H1 (cell line): ENCODE data around the gene GNG7.

Experiments
- EP300 ChIP-seq, 2 experiments: IDR thresholded peaks; 1 replicate in 1 of 2; 2 replicates in 1 of 2; pipeline ENCODE4 v1.6.1; 2011 to 2012; ENCODE audit warnings: low read depth in 2 of 2, low read length in 2 of 2, mild to moderate bottlenecking in 2 of 2, borderline replicate concordance in 1 of 2, inconsistent platforms in 1 of 2, moderate library complexity in 1 of 2
- POLR2AphosphoS5 ChIP-seq: IDR thresholded peaks from 2 replicates; pipeline ENCODE4 v1.6.1; 2011; ENCODE audit warnings: low read depth, low read length
- ZNF274 ChIP-seq: IDR thresholded peaks from 2 replicates; pipeline ENCODE4 v1.7.0; 2012; ENCODE audit warnings: low read length, borderline replicate concordance; ENCODE audit errors: extremely low read depth
- TF ChIP-seq, protein P1 (sequence below), 3 experiments: IDR thresholded peaks; 1 replicate in 2 of 3; 2 replicates in 1 of 3; pipeline versions ENCODE4 v1.5.1 to v1.6.1; 2011; ENCODE audit warnings: low read length in 3 of 3, mild to moderate bottlenecking in 3 of 3, inconsistent platforms in 2 of 3, low read depth in 1 of 3, moderate library complexity in 1 of 3; ENCODE audit not compliant: insufficient read depth in 1 of 3; ENCODE audit errors: control extremely low read depth in 1 of 3

DNA sequence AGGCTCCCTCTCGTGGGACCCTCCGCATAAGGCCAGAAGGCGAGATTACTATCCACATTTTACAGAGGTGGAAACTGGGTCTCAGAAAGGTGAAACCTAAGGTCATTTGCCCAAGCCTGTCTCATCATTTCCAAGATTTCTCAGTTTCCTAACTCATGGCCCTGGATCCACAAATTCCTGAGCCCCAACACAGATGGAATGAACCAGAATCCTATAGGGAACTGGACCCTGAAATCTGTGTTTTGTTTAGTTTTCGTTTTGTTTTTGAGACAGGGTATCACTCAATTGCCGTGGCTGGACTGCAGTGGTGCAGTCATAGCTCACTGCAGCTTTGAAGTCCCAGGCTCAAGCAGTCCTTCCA, 563 bp upstream of the GNG7 start:
- TF ChIP-seq, protein P1, sequence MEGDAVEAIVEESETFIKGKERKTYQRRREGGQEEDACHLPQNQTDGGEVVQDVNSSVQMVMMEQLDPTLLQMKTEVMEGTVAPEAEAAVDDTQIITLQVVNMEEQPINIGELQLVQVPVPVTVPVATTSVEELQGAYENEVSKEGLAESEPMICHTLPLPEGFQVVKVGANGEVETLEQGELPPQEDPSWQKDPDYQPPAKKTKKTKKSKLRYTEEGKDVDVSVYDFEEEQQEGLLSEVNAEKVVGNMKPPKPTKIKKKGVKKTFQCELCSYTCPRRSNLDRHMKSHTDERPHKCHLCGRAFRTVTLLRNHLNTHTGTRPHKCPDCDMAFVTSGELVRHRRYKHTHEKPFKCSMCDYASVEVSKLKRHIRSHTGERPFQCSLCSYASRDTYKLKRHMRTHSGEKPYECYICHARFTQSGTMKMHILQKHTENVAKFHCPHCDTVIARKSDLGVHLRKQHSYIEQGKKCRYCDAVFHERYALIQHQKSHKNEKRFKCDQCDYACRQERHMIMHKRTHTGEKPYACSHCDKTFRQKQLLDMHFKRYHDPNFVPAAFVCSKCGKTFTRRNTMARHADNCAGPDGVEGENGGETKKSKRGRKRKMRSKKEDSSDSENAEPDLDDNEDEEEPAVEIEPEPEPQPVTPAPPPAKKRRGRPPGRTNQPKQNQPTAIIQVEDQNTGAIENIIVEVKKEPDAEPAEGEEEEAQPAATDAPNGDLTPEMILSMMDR (IDR thresholded peaks at IDR 0.05; ENCODE audit: control extremely low read depth in 1 of 3, insufficient read depth in 1 of 3, low read depth in 1 of 3, low read length in 3 of 3): no peak
- TF ChIP-seq EP300 (IDR thresholded peaks at IDR 0.05; ENCODE audit: borderline replicate concordance in 1 of 2, low read depth in 2 of 2, low read length in 2 of 2) (no peak), ZNF274 (no peak), POLR2AphosphoS5 (no peak)
